Astrocyte (in vitro differentiated cells and primary cell): ENCODE results near the gene SOX5. TPM values are rescaled to one million over a fixed set of nuclear protein-coding genes. Genes with fewer than 3 reads are reported as not detected.
A peak's percentile ranks its signal among the peaks of the same experiment; 100 is the strongest.

Experiments
- DNase-seq: peaks from one replicate; pipeline ENCODE4 v3.0.0-alpha.2; 2010; ENCODE audit warnings: low read depth
- FAIRE-seq: peaks from 2 replicates; lab custom pipeline; 2011; peaks lifted over from hg19 to GRCh38; lab: Jason Lieb, UNC
- H2AFZ ChIP-seq: 2 replicates; pipeline ENCODE4 v1.6.0; 2012; ENCODE audit warnings: low read depth, low read length, inconsistent platforms
- H3K27ac ChIP-seq: 2 replicates; pipeline ENCODE4 v1.5.1; 2011; ENCODE audit warnings: low read depth, low read length, inconsistent platforms
- H3K27me3 ChIP-seq: 2 replicates; pipeline ENCODE4 v1.6.0; 2011; ENCODE audit warnings: low read length, inconsistent platforms; ENCODE audit not compliant: insufficient read depth
- H3K36me3 ChIP-seq: 2 replicates; pipeline ENCODE4 v1.5.1; 2011; ENCODE audit warnings: low read length, inconsistent platforms; ENCODE audit not compliant: insufficient read depth
- H3K4me1 ChIP-seq: 2 replicates; pipeline ENCODE4 v1.5.1; 2011; ENCODE audit warnings: low read length, inconsistent platforms; ENCODE audit not compliant: insufficient read depth
- H3K4me2 ChIP-seq: 2 replicates; pipeline ENCODE4 v1.6.0; 2012; ENCODE audit warnings: low read length, inconsistent platforms
- H3K4me3 ChIP-seq: 2 replicates; pipeline ENCODE4 v1.5.1; 2011; ENCODE audit warnings: low read depth, mild to moderate bottlenecking, low read length, inconsistent platforms; ENCODE audit not compliant: insufficient read depth
- H3K79me2 ChIP-seq: 2 replicates; pipeline ENCODE4 v1.6.0; 2012; ENCODE audit warnings: mild to moderate bottlenecking, low read length, inconsistent platforms; ENCODE audit not compliant: insufficient read depth
- H3K9ac ChIP-seq: 2 replicates; pipeline ENCODE4 v1.6.0; 2012; ENCODE audit warnings: mild to moderate bottlenecking, low read length, inconsistent platforms
- H3K9me3 ChIP-seq: 2 replicates; pipeline ENCODE4 v1.5.1; 2012; ENCODE audit warnings: low read depth, mild to moderate bottlenecking, low read length, inconsistent platforms; ENCODE audit not compliant: insufficient read depth
- H4K20me1 ChIP-seq: 2 replicates; pipeline ENCODE4 v1.6.0; 2012; ENCODE audit warnings: low read length, inconsistent platforms; ENCODE audit not compliant: insufficient read depth
- H3K27ac Mint-ChIP-seq: one replicate; pipeline ENCODE4 v1.8.0; 2021; ENCODE audit warnings: mild to moderate bottlenecking, mixed read lengths; ENCODE audit not compliant: unreplicated experiment
- H3K27me3 Mint-ChIP-seq: one replicate; pipeline ENCODE4 v1.8.0; 2021; ENCODE audit warnings: low read depth, mixed read lengths; ENCODE audit not compliant: unreplicated experiment
- H3K36me3 Mint-ChIP-seq: one replicate; pipeline ENCODE4 v1.8.0; 2021; ENCODE audit warnings: low read depth, mixed read lengths; ENCODE audit not compliant: unreplicated experiment
- H3K4me1 Mint-ChIP-seq: one replicate; pipeline ENCODE4 v1.8.0; 2021; ENCODE audit warnings: low read depth, mixed read lengths; ENCODE audit not compliant: unreplicated experiment
- H3K4me3 Mint-ChIP-seq: one replicate; pipeline ENCODE4 v1.8.0; 2021; ENCODE audit warnings: mild to moderate bottlenecking, moderate library complexity, mixed read lengths; ENCODE audit not compliant: unreplicated experiment
- H3K9me3 Mint-ChIP-seq: one replicate; pipeline ENCODE4 v1.8.0; 2021; ENCODE audit warnings: mild to moderate bottlenecking, mixed read lengths; ENCODE audit not compliant: unreplicated experiment
- CTCF ChIP-seq: IDR thresholded peaks from 2 replicates; pipeline ENCODE4 v1.5.1; 2011; ENCODE audit warnings: low read depth, mild to moderate bottlenecking, inconsistent platforms, low read length, moderate library complexity; ENCODE audit not compliant: insufficient read depth
- EZH2 ChIP-seq: IDR thresholded peaks from 2 replicates; pipeline ENCODE4 v1.6.1; 2012; ENCODE audit warnings: mild to moderate bottlenecking, low read length, inconsistent platforms; ENCODE audit not compliant: insufficient read depth
- total RNA-seq: library from RNA; stranded (reverse); gene quantifications from 2 replicates; pipeline ENCODE4 v1.2.1, GENCODE V29; 2021

Gene SOX5
- total RNA-seq, 1 donor from 2014 or later = 13.7 TPM

- no peaks in the 10 kb centered on the region for H3K9me3 ChIP-seq
- Mint-ChIP-seq H3K36me3 (peaks cover 2% of the 10 kb centered on the region), H3K9me3 (no peaks in the 10 kb centered on the region), H3K27ac (peak overlapping the region; percentile 21), H3K4me1 (peaks cover 20% of the 10 kb centered on the region), H3K4me3 (no peak overlapping the region), H3K27me3 (no peaks in the 10 kb centered on the region)
- TF ChIP-seq CTCF (no peak), EZH2 (no peak)
- DNase-seq (peak; percentile 49), FAIRE-seq (no peak)
- no peak overlapping the region for H2AFZ ChIP-seq
- H3K36me3 ChIP-seq = no peaks in the 10 kb centered on the region
- H3K9ac ChIP-seq = no peak overlapping the region
- no peaks in the 10 kb centered on the region for H3K27me3 ChIP-seq
- no peaks in the 10 kb centered on the region for H4K20me1 ChIP-seq
- H3K4me1 ChIP-seq = peaks cover 7% of the 10 kb centered on the region
- no peak overlapping the region for H3K4me2 ChIP-seq
- no peak overlapping the region for H3K4me3 ChIP-seq
- no peaks in the 10 kb centered on the region for H3K79me2 ChIP-seq
- H3K27ac ChIP-seq = no peak overlapping the region
Observed at GRCh38 chr12:23893611-23894010, 55.9 kb downstream of the SOX5 start.

GRCh38 chr12:23891115-23891514 is 58.4 kb downstream of the SOX5 start:
- no peak overlapping the region for H3K4me3 Mint-ChIP-seq
- H3K36me3 Mint-ChIP-seq = peaks cover 2% of the 10 kb centered on the region
- Histone ChIP-seq H3K9ac (no peak overlapping the region), H3K36me3 (no peaks in the 10 kb centered on the region), H3K79me2 (no peaks in the 10 kb centered on the region), H3K27me3 (no peaks in the 10 kb centered on the region), H3K27ac (no peak overlapping the region), H3K9me3 (no peaks in the 10 kb centered on the region), H3K4me3 (no peak overlapping the region), H3K4me2 (no peak overlapping the region), H3K4me1 (peaks cover 7% of the 10 kb centered on the region), H2AFZ (no peak overlapping the region), H4K20me1 (no peaks in the 10 kb centered on the region)
- TF ChIP-seq CTCF (no peak), EZH2 (no peak)
- no peak overlapping the region for H3K27ac Mint-ChIP-seq
- H3K4me1 Mint-ChIP-seq = peaks cover 27% of the 10 kb centered on the region
- DNase-seq = no peak
- peak; percentile 52 for FAIRE-seq
- H3K9me3 Mint-ChIP-seq = no peaks in the 10 kb centered on the region
- no peaks in the 10 kb centered on the region for H3K27me3 Mint-ChIP-seq

GRCh38 chr12:23889069-23889440 is 60.4 kb downstream of the SOX5 start:
- Mint-ChIP-seq H3K9me3 (no peaks in the 10 kb centered on the region), H3K36me3 (peaks cover 2% of the 10 kb centered on the region), H3K4me3 (no peak overlapping the region), H3K4me1 (peaks cover 19% of the 10 kb centered on the region), H3K27me3 (no peaks in the 10 kb centered on the region), H3K27ac (no peak overlapping the region)
- H3K27ac ChIP-seq = no peak overlapping the region
- no peaks in the 10 kb centered on the region for H3K4me1 ChIP-seq
- H2AFZ ChIP-seq = no peak overlapping the region
- no peaks in the 10 kb centered on the region for H3K27me3 ChIP-seq
- no peak overlapping the region for H3K4me2 ChIP-seq
- TF ChIP-seq CTCF = no peak
- no peaks in the 10 kb centered on the region for H3K36me3 ChIP-seq
- H3K9me3 ChIP-seq = no peaks in the 10 kb centered on the region
- no peak overlapping the region for H3K4me3 ChIP-seq
- no peak for FAIRE-seq
- H3K79me2 ChIP-seq = no peaks in the 10 kb centered on the region
- no peak for DNase-seq
- H4K20me1 ChIP-seq = no peaks in the 10 kb centered on the region
- no peak overlapping the region for H3K9ac ChIP-seq
